ENCODE data around the gene ARHGEF16. TPM values are rescaled to one million over a fixed set of nuclear protein-coding genes. Genes with fewer than 3 reads are reported as not detected.

Gene ARHGEF16
- total and polyA plus RNA-seq, 2 donors from 2014 or later: 15.5 to 39.3 TPM

- H3K36me3 ChIP-seq (ENCODE audit: control insufficient read depth in 2 of 3, insufficient read depth in 3 of 3, low read length in 3 of 3): peaks cover 3 to 20% (median 4%) of the 10 kb centered on the region in 3 donors
- intact Hi-C loops (cut with DNase I): no loop called here
- peak in 2 of 5 donors; percentile 49 to 50 for DNase-seq
Observed at GRCh38 chr1:3470650-3471355, 16.3 kb downstream of the ARHGEF16 start.

GRCh38 chr1:3471356-3472087 lies 17.1 kb downstream of the ARHGEF16 start:
- H3K4me1 ChIP-seq (ENCODE audit: control insufficient read depth in 2 of 3, insufficient read depth in 2 of 3, low read depth in 1 of 3, low read length in 3 of 3): peaks cover 0 to 2% (median 0%) of the 10 kb centered on the region in 3 donors
- intact Hi-C loops (cut with DNase I): no loop called here
- H3K27me3 ChIP-seq (ENCODE audit: control insufficient read depth, insufficient read depth, low read length): no peaks in the 10 kb centered on the region
- H3K9me3 ChIP-seq (ENCODE audit: control insufficient read depth in 2 of 3, insufficient read depth in 1 of 3, low read length in 3 of 3): no peaks in the 10 kb centered on the region
- no peak overlapping the region for H3K4me3 ChIP-seq (ENCODE audit: low read length in 3 of 3)
- FAIRE-seq: no peak
- TF ChIP-seq CTCF (IDR thresholded peaks at IDR 0.05; ENCODE audit: borderline replicate concordance, extremely low read depth, insufficient read depth): peak; percentile 42
- H3K27ac ChIP-seq (ENCODE audit: low read depth in 2 of 2, low read length in 2 of 2): no peak overlapping the region
- H3K9ac ChIP-seq (ENCODE audit: low read length in 3 of 3): no peak overlapping the region
- DNase-seq: peak; percentile 66 to 85 (median 76)
- H3K36me3 ChIP-seq (ENCODE audit: control insufficient read depth in 2 of 3, insufficient read depth in 3 of 3, low read length in 3 of 3): peaks cover 3 to 24% (median 4%) of the 10 kb centered on the region in 3 donors

More at GRCh38 chr1:3470650-3471355, 16.3 kb downstream of the ARHGEF16 start:
- no peak for TF ChIP-seq CTCF (IDR thresholded peaks at IDR 0.05; ENCODE audit: borderline replicate concordance, extremely low read depth, insufficient read depth)
- no peak for FAIRE-seq
- H3K9me3 ChIP-seq (ENCODE audit: control insufficient read depth in 2 of 3, insufficient read depth in 1 of 3, low read length in 3 of 3): no peaks in the 10 kb centered on the region
- H3K9ac ChIP-seq (ENCODE audit: low read length in 3 of 3): no peak overlapping the region
- H3K4me3 ChIP-seq (ENCODE audit: low read length in 3 of 3): no peak overlapping the region
- H3K27me3 ChIP-seq (ENCODE audit: control insufficient read depth, insufficient read depth, low read length): no peaks in the 10 kb centered on the region
- H3K27ac ChIP-seq (ENCODE audit: low read depth in 2 of 2, low read length in 2 of 2): no peak overlapping the region
- H3K4me1 ChIP-seq (ENCODE audit: control insufficient read depth in 2 of 3, insufficient read depth in 2 of 3, low read depth in 1 of 3, low read length in 3 of 3): peaks cover 0 to 2% (median 0%) of the 10 kb centered on the region in 3 donors

- Histone ChIP-seq H3K4me1 (ENCODE audit: control insufficient read depth in 2 of 3, insufficient read depth in 2 of 3, low read depth in 1 of 3, low read length in 3 of 3) (peaks cover 0 to 2% (median 0%) of the 10 kb centered on the region in 3 donors), H3K27me3 (ENCODE audit: control insufficient read depth, insufficient read depth, low read length) (no peaks in the 10 kb centered on the region), H3K9ac (ENCODE audit: low read length in 3 of 3) (no peak overlapping the region), H3K9me3 (ENCODE audit: control insufficient read depth in 2 of 3, insufficient read depth in 1 of 3, low read length in 3 of 3) (no peaks in the 10 kb centered on the region), H3K27ac (ENCODE audit: low read depth in 2 of 2, low read length in 2 of 2) (no peak overlapping the region), H3K4me3 (ENCODE audit: low read length in 3 of 3) (no peak overlapping the region), H3K36me3 (ENCODE audit: control insufficient read depth in 2 of 3, insufficient read depth in 3 of 3, low read length in 3 of 3) (peaks cover 3 to 24% (median 4%) of the 10 kb centered on the region in 3 donors)
- DNase-seq (peak in 1 of 5 donors; percentile 45), FAIRE-seq (no peak)
- intact Hi-C loops (cut with DNase I): no loop called here
- no peak for TF ChIP-seq CTCF (IDR thresholded peaks at IDR 0.05; ENCODE audit: borderline replicate concordance, extremely low read depth, insufficient read depth)
Observed at GRCh38 chr1:3472088-3472850, 17.8 kb downstream of the ARHGEF16 start.
